SK-N-SH treated with all-trans-retinoic acid at 6 μM for 48 hours (cell line): ENCODE data around the gene KBTBD4.
A peak's percentile ranks its signal among the peaks of the same experiment; 100 is the strongest.

Experiments
- ATAC-seq: fragments of 200-7000 bp; cut with Tn5 transposase; 3 replicates; pipeline ENCODE4 v1.9.1; 2020; ENCODE audit warnings: mild to moderate bottlenecking, moderate library complexity
- ARNTL ChIP-seq: fragments of 450-650 bp; formaldehyde crosslinking; IDR thresholded peaks from 2 replicates; pipeline ENCODE4 v1.5.0; 2020; ENCODE audit warnings: low read depth, mild to moderate bottlenecking, moderate library complexity, borderline replicate concordance
- BACH2 ChIP-seq: fragments of 250-450 bp; sonication (Bioruptor Pico); IDR thresholded peaks from 2 replicates; pipeline ENCODE4 v1.9.0; 2021; ENCODE audit warnings: mild to moderate bottlenecking, borderline replicate concordance
- CREB5 ChIP-seq: fragments of 250-450 bp; sonication (Bioruptor Pico); IDR thresholded peaks from 2 replicates; pipeline ENCODE4 v1.5.1; 2020; ENCODE audit warnings: low read depth, mild to moderate bottlenecking, moderate library complexity
- CSRNP3 ChIP-seq: fragments of 250-450 bp; sonication (Bioruptor Pico); IDR thresholded peaks from 2 replicates; pipeline ENCODE4 v1.5.1; 2021; ENCODE audit warnings: mild to moderate bottlenecking, moderate library complexity
- ESRRG ChIP-seq: fragments of 250-450 bp; sonication (Bioruptor Pico); IDR thresholded peaks from 2 replicates; pipeline ENCODE4 v1.6.1; 2021; ENCODE audit warnings: mild to moderate bottlenecking
- GLIS3 ChIP-seq: fragments of 250-450 bp; sonication (Bioruptor Pico); IDR thresholded peaks from 2 replicates; pipeline ENCODE4 v1.5.0; 2020; ENCODE audit warnings: mild to moderate bottlenecking, moderate library complexity
- OSR1 ChIP-seq: fragments of 250-450 bp; sonication (Bioruptor Pico); IDR thresholded peaks from 2 replicates; pipeline ENCODE4 v1.8.0; 2022; ENCODE audit warnings: moderate library complexity, mild to moderate bottlenecking, inconsistent platforms
- PATZ1 ChIP-seq: fragments of 250-450 bp; sonication (Bioruptor Pico); IDR thresholded peaks from 2 replicates; pipeline ENCODE4 v1.8.0; 2020; ENCODE audit warnings: mild to moderate bottlenecking, moderate library complexity, borderline replicate concordance
- POU6F1 ChIP-seq: fragments of 250-450 bp; sonication (Bioruptor Pico); IDR thresholded peaks from 2 replicates; pipeline ENCODE4 v1.8.0; 2021; ENCODE audit warnings: low read depth, mild to moderate bottlenecking, moderate library complexity, borderline replicate concordance
- PPARA ChIP-seq: fragments of 250-450 bp; sonication (Bioruptor Pico); IDR thresholded peaks from 2 replicates; pipeline ENCODE4 v1.5.0; 2020; ENCODE audit warnings: mild to moderate bottlenecking, borderline replicate concordance
- RARB ChIP-seq: fragments of 250-450 bp; sonication (Bioruptor Pico); IDR thresholded peaks from 2 replicates; pipeline ENCODE4 v1.8.0; 2021; ENCODE audit warnings: mild to moderate bottlenecking, moderate library complexity
- SNAI2 ChIP-seq: fragments of 250-450 bp; sonication (Bioruptor Pico); IDR thresholded peaks from 2 replicates; pipeline ENCODE4 v1.5.0; 2020; ENCODE audit warnings: mild to moderate bottlenecking, moderate library complexity
- TCF4 ChIP-seq: fragments of 250-450 bp; sonication (Bioruptor Pico); IDR thresholded peaks from 2 replicates; pipeline ENCODE4 v1.8.0; 2021; ENCODE audit warnings: mild to moderate bottlenecking, moderate library complexity, borderline replicate concordance
- TOX ChIP-seq: fragments of 250-450 bp; sonication (Bioruptor Pico); IDR thresholded peaks from 2 replicates; pipeline ENCODE4 v1.8.0; 2021; ENCODE audit warnings: mild to moderate bottlenecking, moderate library complexity, borderline replicate concordance
- TSHZ2 ChIP-seq: fragments of 250-450 bp; sonication (Bioruptor Pico); IDR thresholded peaks from 2 replicates; pipeline ENCODE4 v1.5.0; 2020; ENCODE audit warnings: mild to moderate bottlenecking, moderate library complexity
- ZFP3 ChIP-seq: fragments of 250-450 bp; sonication (Bioruptor Pico); IDR thresholded peaks from 2 replicates; pipeline ENCODE4 v1.5.0; 2020; ENCODE audit warnings: mild to moderate bottlenecking, moderate library complexity
- ZFP30 ChIP-seq: fragments of 450-650 bp; formaldehyde crosslinking; IDR thresholded peaks from 2 replicates; pipeline ENCODE4 v1.5.0; 2022; ENCODE audit warnings: mild to moderate bottlenecking, moderate library complexity
- ZNF565 ChIP-seq: fragments of 450-650 bp; formaldehyde crosslinking; conservative IDR thresholded peaks from 2 replicates; pipeline ENCODE4 v1.5.0; 2020; ENCODE audit warnings: low read depth, mild to moderate bottlenecking, moderate library complexity
- ZNF8 ChIP-seq: fragments of 450-650 bp; formaldehyde crosslinking; IDR thresholded peaks from 2 replicates; pipeline ENCODE4 v1.5.0; 2020; ENCODE audit warnings: mild to moderate bottlenecking, moderate library complexity

KBTBD4 gene

GRCh38 chr11:47577460-47578041, 1.2 kb downstream of the KBTBD4 start (continued):
- no peak for TF ChIP-seq TSHZ2 (CRISPR knock-in tag)
- no peak for TF ChIP-seq ESRRG
- no peak for TF ChIP-seq RARB
- TF ChIP-seq TCF4 (CRISPR knock-in tag), result no peak

GRCh38 chr11:47573321-47573720, 5.4 kb downstream of the KBTBD4 start:
- TF ChIP-seq BACH2 (CRISPR knock-in tag) (no peak), SNAI2 (CRISPR knock-in tag) (no peak), POU6F1 (CRISPR knock-in tag) (no peak), TOX (no peak), TCF4 (CRISPR knock-in tag) (no peak), GLIS3 (CRISPR knock-in tag) (no peak), CSRNP3 (CRISPR knock-in tag) (no peak)
- TF ChIP-seq, all 23 proteins: peak for 0
- no peak for ATAC-seq

GRCh38 chr11:47572715-47573255, 6.0 kb downstream of the KBTBD4 start:
- ATAC-seq, result no peak
- TF ChIP-seq SNAI2 (CRISPR knock-in tag), result no peak
- TF ChIP-seq ZNF8 (CRISPR knock-in tag), result no peak
- TF ChIP-seq TCF4 (CRISPR knock-in tag), result no peak
- TF ChIP-seq OSR1 (CRISPR knock-in tag), result no peak
- TF ChIP-seq ARNTL, result no peak
- TF ChIP-seq, all 23 proteins: peak for 0

- ATAC-seq, result peak; percentile 39; the same call in 2 of the 3 replicates
- no peak for TF ChIP-seq BACH2 (CRISPR knock-in tag)
Observed at GRCh38 chr11:47571895-47572294, 6.9 kb downstream of the KBTBD4 start.

- TF ChIP-seq SNAI2 (CRISPR knock-in tag) (no peak), ZFP30 (CRISPR knock-in tag) (no peak), TOX (no peak), ZFP3 (no peak), BACH2 (CRISPR knock-in tag) (no peak), ZNF565 (CRISPR knock-in tag) (no peak), ARNTL (no peak), PATZ1 (CRISPR knock-in tag) (no peak), PPARA (CRISPR knock-in tag) (no peak), CREB5 (CRISPR knock-in tag) (no peak), TSHZ2 (CRISPR knock-in tag) (no peak), GLIS3 (CRISPR knock-in tag) (no peak), CSRNP3 (CRISPR knock-in tag) (no peak)
- ATAC-seq, result no peak
Observed at GRCh38 chr11:47571357-47571729, 7.4 kb downstream of the KBTBD4 start.
